Karpas-422 (cell line): ENCODE results near the gene PHF20. TPM values are rescaled to one million over a fixed set of nuclear protein-coding genes. Genes with fewer than 3 reads are reported as not detected.
"Not testable (repeated sequence)": the region's sequence is repeated elsewhere in the genome, so short reads cannot be mapped to it uniquely, and the experiment has no call there.

Source experiments
- DNase-seq: peaks from one replicate; pipeline ENCODE4 v3.0.0-alpha.2; 2015
- H2AFZ ChIP-seq: fragments of 200-600 bp; sonication (generic); 2 replicates; pipeline ENCODE4 v1.6.1; 2014; ENCODE audit warnings: antibody characterized with exemption, low read length, mixed read lengths
- H3K27ac ChIP-seq: fragments of 200-600 bp; sonication (generic); 2 replicates; pipeline ENCODE4 v1.5.1; 2014; ENCODE audit warnings: mild to moderate bottlenecking, low read length, moderate library complexity
- H3K27me3 ChIP-seq: fragments of 200-600 bp; sonication (generic); 2 replicates; pipeline ENCODE4 v1.6.1; 2014; ENCODE audit warnings: low read length, mixed read lengths
- H3K36me3 ChIP-seq: fragments of 200-600 bp; sonication (generic); 2 replicates; pipeline ENCODE4 v1.6.1; 2014; ENCODE audit warnings: low read length, mixed read lengths; ENCODE audit not compliant: insufficient read depth
- H3K4me1 ChIP-seq: fragments of 200-600 bp; sonication (generic); 2 replicates; pipeline ENCODE4 v1.6.1; 2014; ENCODE audit warnings: mild to moderate bottlenecking, low read length, mixed read lengths
- H3K4me2 ChIP-seq: fragments of 200-600 bp; sonication (generic); 2 replicates; pipeline ENCODE4 v1.6.1; 2014; ENCODE audit warnings: low read length, low read depth, mild to moderate bottlenecking; ENCODE audit not compliant: poor library complexity, severe bottlenecking
- H3K4me3 ChIP-seq: fragments of 200-600 bp; sonication (generic); 2 replicates; pipeline ENCODE4 v1.5.1; 2014; ENCODE audit warnings: mild to moderate bottlenecking, antibody characterized with exemption, low read length, mixed read lengths
- H3K79me2 ChIP-seq: fragments of 200-600 bp; sonication (generic); 2 replicates; pipeline ENCODE4 v1.6.1; 2014; ENCODE audit warnings: mild to moderate bottlenecking, low read length, mixed read lengths
- H3K9ac ChIP-seq: fragments of 200-600 bp; sonication (generic); 2 replicates; pipeline ENCODE4 v1.6.0; 2014; ENCODE audit warnings: low read length
- H3K9me2 ChIP-seq: fragments of 200-600 bp; sonication (generic), shearing (Covaris generic); replicated peaks from 2 replicates; pipeline ENCODE4 v1.6.0; 2014; ENCODE audit warnings: mild to moderate bottlenecking, low read length, moderate library complexity; ENCODE audit not compliant: insufficient read depth
- H3K9me3 ChIP-seq: fragments of 300-700, 200-600 bp; sonication (generic); 2 replicates; pipeline ENCODE4 v1.6.1; 2014; ENCODE audit warnings: low read length, mixed read lengths
- H4K20me1 ChIP-seq: fragments of 200-600 bp; sonication (generic); 2 replicates; pipeline ENCODE4 v1.6.1; 2014; ENCODE audit warnings: mild to moderate bottlenecking, antibody characterized with exemption, low read length, low read depth; ENCODE audit not compliant: insufficient read depth
- total RNA-seq: library from RNA; depleted of rRNA; stranded (reverse); fragments of >200 nt; shearing (Covaris generic); gene quantifications from 2 replicates; pipeline ENCODE4 v1.2.3, GENCODE V29; 2014; ENCODE audit warnings: low replicate concordance

The PHF20 gene
- total RNA-seq, 1 experiment from 2014 or later = 27.8 TPM

DNA sequence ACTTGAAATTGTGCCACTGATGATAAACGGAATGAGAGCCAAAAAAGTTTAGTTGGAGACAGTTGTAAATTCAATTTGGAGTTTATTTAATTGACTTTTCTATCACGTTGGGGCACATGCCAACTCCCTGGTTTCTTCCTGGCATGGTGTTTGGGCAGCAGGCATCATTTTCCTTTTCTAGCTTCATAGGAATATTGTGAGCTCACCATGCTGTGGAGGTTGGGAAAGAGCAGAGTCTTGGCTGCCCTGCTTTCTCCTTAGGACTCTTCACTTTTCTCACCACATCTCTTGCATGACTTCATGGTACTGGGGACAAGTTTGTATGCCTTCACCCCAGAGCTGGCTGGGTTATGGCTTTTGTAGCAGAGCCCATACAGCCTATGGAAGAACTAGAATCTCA, 176.1 kb downstream of the PHF20 start:
- Histone ChIP-seq H3K27ac (no peak overlapping the region), H3K9me2 (no peaks in the 10 kb centered on the region), H3K4me2 (no peak overlapping the region), H3K36me3 (peaks cover 4% of the 10 kb centered on the region; the same call in 1 of the 2 replicates), H3K27me3 (no peaks in the 10 kb centered on the region), H4K20me1 (no peaks in the 10 kb centered on the region), H2AFZ (no peak overlapping the region), H3K4me1 (peaks cover 13% of the 10 kb centered on the region), H3K4me3 (no peak overlapping the region), H3K9ac (no peak overlapping the region), H3K9me3 (no peaks in the 10 kb centered on the region), H3K79me2 (peaks cover 13% of the 10 kb centered on the region)
- no peak for DNase-seq

DNA sequence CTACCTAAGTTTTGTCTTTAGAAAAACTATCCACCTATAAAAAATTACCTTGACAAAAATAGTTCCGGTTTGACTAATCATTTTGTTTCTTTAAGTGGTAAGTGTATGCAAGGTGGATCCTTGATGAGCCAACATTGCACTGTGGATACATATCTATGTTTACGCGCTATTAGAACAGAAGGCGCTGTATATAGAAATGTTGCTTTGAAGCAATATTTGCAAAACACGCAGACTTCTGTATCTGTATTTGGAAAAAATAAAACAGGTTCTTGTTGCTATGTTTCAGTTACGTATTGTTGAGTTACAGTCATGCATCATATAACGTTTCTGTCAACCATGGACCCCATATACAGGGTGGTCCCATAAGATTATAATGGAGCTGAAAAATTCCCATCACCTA, 178.3 kb downstream of the PHF20 start:
- peaks cover 15% of the 10 kb centered on the region for H3K4me1 ChIP-seq
- no peak overlapping the region for H2AFZ ChIP-seq
- no peaks in the 10 kb centered on the region for H3K9me3 ChIP-seq
- peaks cover 4% of the 10 kb centered on the region; the same call in 1 of the 2 replicates for H3K36me3 ChIP-seq
- H3K4me3 ChIP-seq = no peak overlapping the region
- H3K4me2 ChIP-seq = no peak overlapping the region
- DNase-seq = no peak
- H3K9ac ChIP-seq = no peak overlapping the region
- no peaks in the 10 kb centered on the region for H3K9me2 ChIP-seq
- no peaks in the 10 kb centered on the region for H3K27me3 ChIP-seq
- H3K27ac ChIP-seq = no peak overlapping the region
- H4K20me1 ChIP-seq = peaks cover 3% of the 10 kb centered on the region; the same call in 1 of the 2 replicates
- peaks cover 22% of the 10 kb centered on the region for H3K79me2 ChIP-seq

DNA sequence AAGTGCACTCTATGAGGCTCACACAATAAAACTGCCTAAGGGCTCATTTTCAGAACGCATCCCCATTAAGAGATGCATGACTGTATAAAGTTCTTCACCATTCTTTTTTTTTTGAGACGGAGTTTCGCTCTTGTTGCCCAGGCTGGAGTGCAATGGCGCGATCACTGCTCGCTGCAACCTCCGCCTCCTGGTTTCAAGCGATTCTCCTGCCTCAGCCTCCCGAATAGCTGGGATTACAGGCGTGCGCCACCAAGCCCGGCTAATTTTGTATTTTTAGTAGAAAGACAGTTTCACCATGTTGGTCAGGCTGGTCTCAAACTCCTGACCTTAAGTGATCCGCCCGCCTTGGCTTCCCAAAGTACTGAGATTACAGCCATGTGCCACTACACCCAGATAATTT, 180.3 kb downstream of the PHF20 start:
- not testable (repeated sequence) for H3K9me3 ChIP-seq, H3K9me2 ChIP-seq, DNase-seq, H3K27me3 ChIP-seq, H3K36me3 ChIP-seq, H4K20me1 ChIP-seq, H2AFZ ChIP-seq, H3K27ac ChIP-seq
- Histone ChIP-seq H3K9ac (peak overlapping the region; percentile 100), H3K4me1 (peaks cover 21% of the 10 kb centered on the region), H3K4me2 (peak overlapping the region; percentile 76), H3K79me2 (peaks cover 22% of the 10 kb centered on the region), H3K4me3 (peak overlapping the region; percentile 77)

DNA sequence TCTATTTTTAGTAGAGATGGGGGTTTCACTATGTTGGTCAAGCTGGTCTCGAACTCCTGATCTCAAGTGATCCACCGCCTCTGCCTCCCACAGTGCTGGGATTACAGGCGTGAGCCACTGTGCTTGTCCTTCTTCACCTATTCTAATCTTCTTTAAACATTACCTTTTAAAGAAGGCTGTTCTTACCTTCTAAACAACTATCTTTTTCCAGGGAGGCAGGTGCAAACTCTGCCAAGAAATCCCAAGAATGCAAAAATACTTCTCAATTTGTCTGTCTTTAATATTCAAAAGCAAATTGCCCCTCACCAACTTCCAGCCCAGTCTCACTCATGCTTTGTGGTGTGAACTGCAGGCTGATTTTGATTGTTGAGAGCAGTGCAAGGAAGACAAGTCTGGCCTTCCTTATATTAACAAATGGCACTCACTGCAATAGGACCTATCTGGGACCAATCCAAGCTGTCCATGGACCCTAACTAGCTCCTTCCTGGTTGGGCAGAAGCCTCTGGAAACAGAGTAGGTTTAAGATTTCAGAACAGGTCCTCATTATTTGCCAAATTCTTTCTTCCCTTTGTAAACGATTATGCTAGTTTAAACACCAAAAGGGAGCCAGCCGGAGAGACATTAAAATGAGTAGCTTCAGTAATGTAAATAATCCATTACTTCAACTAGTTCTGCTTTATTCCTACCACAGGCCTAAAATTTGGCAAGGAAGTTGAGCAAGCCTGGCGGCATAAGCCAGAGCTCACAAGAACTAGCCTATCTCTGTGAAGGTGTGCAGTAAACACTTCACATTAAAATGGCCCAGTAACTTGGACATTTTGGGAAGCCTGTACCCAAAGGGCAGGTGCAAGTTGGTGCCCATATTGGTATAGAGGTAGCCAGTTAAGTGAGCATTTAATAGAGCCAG, 180.9 kb downstream of the PHF20 start:
- Histone ChIP-seq H3K4me2 (peak overlapping the region; percentile 76), H3K36me3 (peaks cover 4% of the 10 kb centered on the region; the same call in 1 of the 2 replicates), H3K79me2 (peaks cover 22% of the 10 kb centered on the region), H2AFZ (no peak overlapping the region), H3K4me3 (peak overlapping the region; percentile 77), H3K9ac (peak overlapping the region; percentile 100), H3K9me2 (no peaks in the 10 kb centered on the region), H3K27ac (peak overlapping the region; percentile 95), H4K20me1 (peaks cover 3% of the 10 kb centered on the region; the same call in 1 of the 2 replicates), H3K9me3 (no peaks in the 10 kb centered on the region), H3K27me3 (no peaks in the 10 kb centered on the region), H3K4me1 (peaks cover 21% of the 10 kb centered on the region)
- peak; percentile 75 for DNase-seq

DNA sequence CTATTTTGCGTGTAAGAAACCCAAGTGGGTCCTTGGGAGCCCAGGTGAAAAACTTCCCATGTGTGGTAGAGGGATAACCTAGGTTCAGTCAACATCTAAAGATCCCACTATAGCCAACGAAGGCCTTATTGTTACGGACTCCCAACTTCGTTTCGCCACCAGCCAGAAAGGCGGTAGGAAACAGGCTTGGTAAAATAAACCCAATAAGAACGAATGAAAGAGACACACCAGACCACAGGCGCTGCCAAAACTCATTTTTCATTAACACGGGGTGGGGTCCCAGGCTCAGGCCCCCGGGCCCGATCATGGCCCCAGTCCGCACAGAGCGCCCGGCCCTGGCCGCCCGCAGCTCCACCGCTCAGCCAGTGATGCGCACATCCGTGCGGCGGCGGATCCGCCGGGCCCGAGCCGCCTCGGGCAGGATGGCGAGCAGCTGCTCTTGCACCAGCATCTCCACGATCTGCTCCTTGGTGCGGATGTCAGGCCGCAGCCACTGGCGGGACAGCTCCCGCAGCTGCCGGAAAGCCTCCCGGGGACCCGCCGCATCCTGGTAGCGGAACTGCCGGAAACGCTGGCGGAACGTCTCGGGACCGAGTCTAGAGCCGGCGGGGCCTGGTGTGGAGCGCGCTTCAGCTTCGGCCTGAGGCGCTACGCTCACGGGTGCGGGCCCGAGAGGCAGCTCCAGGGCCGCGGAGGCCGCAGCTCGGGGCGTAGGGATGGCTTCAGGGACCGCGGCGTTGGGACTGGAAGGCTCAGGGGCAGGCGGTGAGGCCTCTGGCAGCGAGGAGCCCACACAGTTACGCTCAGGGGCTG, 181.8 kb downstream of the PHF20 start:
- Histone ChIP-seq H2AFZ (no peak overlapping the region), H3K79me2 (peaks cover 22% of the 10 kb centered on the region), H3K9ac (peak overlapping the region; percentile 100), H3K4me3 (peak overlapping the region; percentile 77), H3K9me3 (no peaks in the 10 kb centered on the region), H3K36me3 (no peaks in the 10 kb centered on the region; the same call in 1 of the 2 replicates), H3K4me2 (peak overlapping the region; percentile 76), H4K20me1 (peaks cover 3% of the 10 kb centered on the region; the same call in 1 of the 2 replicates), H3K4me1 (peaks cover 21% of the 10 kb centered on the region), H3K9me2 (no peaks in the 10 kb centered on the region), H3K27me3 (no peaks in the 10 kb centered on the region), H3K27ac (peak overlapping the region; percentile 95)
- DNase-seq = peak; percentile 83

DNA sequence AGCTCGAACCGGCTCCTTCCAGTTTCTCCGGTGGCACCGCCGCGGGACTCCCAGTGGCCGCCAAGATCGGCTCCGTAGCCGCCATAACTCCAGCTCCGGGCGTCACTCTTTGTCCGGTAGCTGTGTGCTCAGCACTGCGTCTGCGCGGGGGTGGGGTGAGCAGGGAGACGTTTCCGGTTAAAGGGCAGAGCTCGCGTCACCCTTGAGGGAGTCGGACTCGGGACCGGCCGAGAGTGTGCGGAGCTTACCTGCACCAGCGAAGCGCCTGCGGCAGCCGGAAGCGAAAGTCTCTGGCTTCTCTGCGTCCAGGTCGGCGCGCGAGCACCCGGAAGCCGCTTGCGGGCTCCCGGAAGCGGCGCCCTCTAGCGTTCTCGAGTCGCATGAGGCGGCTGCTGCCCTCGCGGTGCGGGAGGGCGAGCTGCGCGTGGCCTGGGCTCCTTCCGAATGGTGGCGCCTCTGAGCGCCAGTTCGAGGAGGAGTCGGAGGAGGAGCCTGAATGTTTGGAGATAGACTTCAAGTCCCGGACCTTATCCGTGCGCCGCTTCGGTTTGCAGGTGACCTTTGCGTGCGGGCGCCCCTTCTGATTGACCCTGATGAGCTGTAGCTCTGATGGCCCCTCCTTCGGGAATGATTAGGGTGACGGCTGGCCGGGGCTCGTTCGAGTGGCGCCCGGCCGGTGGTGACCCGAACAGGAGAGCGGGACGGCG, 182.5 kb downstream of the PHF20 start, which contains the start of gene SCAND1:
SCAND1 (minus strand) TSS at position 303 of the 707 bp plus-strand sequence; CDS start at position 85, 218 bp downstream.
- Histone ChIP-seq H3K36me3 (no peaks in the 10 kb centered on the region), H3K9me2 (no peaks in the 10 kb centered on the region), H3K4me3 (peak within 1 kb of the TSS; percentile 77), H3K27ac (peak within 1 kb of the TSS; percentile 95), H3K27me3 (no peaks in the 10 kb centered on the region), H3K9ac (peak within 1 kb of the TSS; percentile 100), H3K4me1 (peaks cover 19% of the 10 kb centered on the region), H3K9me3 (no peaks in the 10 kb centered on the region), H2AFZ (peak within 1 kb of the TSS; percentile 93), H3K4me2 (peak within 1 kb of the TSS; percentile 94), H4K20me1 (peaks cover 3% of the 10 kb centered on the region; the same call in 1 of the 2 replicates), H3K79me2 (peaks cover 22% of the 10 kb centered on the region)
- peak; percentile 99 for DNase-seq

DNA sequence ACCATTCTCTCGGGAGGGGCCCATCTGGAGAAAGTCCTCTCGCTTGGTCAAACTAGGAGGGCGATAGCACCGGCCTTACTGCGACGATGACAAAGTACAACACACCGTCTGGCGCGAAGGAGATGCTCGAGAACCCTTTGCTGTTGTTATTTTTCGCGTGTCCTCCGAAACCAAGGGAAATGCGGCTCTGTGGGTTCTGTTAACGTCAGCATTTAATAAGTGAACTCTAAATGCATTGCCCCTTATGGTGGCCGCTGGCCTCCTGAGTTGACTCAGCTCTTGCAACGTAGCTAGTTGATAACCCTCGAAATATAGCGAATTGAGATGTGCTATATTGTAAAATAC, 183.1 kb downstream of the PHF20 start:
- H3K36me3 ChIP-seq = no peaks in the 10 kb centered on the region
- peak overlapping the region; percentile 100 for H3K9ac ChIP-seq
- H4K20me1 ChIP-seq = peaks cover 3% of the 10 kb centered on the region; the same call in 1 of the 2 replicates
- H3K9me3 ChIP-seq = no peaks in the 10 kb centered on the region
- H3K79me2 ChIP-seq = peaks cover 22% of the 10 kb centered on the region
- peak overlapping the region; percentile 77 for H3K4me3 ChIP-seq
- H2AFZ ChIP-seq = peak overlapping the region; percentile 93
- H3K4me1 ChIP-seq = peaks cover 19% of the 10 kb centered on the region
- no peaks in the 10 kb centered on the region for H3K9me2 ChIP-seq
- peak; percentile 57 for DNase-seq
- peak overlapping the region; percentile 94 for H3K4me2 ChIP-seq
- H3K27me3 ChIP-seq = no peaks in the 10 kb centered on the region
- H3K27ac ChIP-seq = peak overlapping the region; percentile 95
